Measurements from ENCODE around the gene APMAP.

The APMAP gene

GRCh38 chr20:25011261-25011660 is 18.7 kb upstream of the APMAP start:
- H3K36me3 ChIP-seq (ENCODE audit: control insufficient read depth, insufficient read depth, low read length), result no peaks in the 10 kb centered on the region
- no peak overlapping the region for H3K9ac ChIP-seq
- no peak overlapping the region for H3K4me2 ChIP-seq (ENCODE audit: low read length)
- H3K9me3 ChIP-seq (ENCODE audit: control insufficient read depth, low read length), result no peaks in the 10 kb centered on the region
- no peaks in the 10 kb centered on the region for H3K4me1 ChIP-seq
- no peak overlapping the region for H3K27ac ChIP-seq
- no peaks in the 10 kb centered on the region for H3K27me3 ChIP-seq (ENCODE audit: control insufficient read depth, insufficient read depth, low read length)
- no peak overlapping the region for H2AFZ ChIP-seq
- TF ChIP-seq CTCF (IDR thresholded peaks at IDR 0.05), result no peak
- H3K4me3 ChIP-seq (ENCODE audit: low read depth, low read length), result no peak overlapping the region
- H3K79me2 ChIP-seq, result peaks cover 7% of the 10 kb centered on the region

GRCh38 chr20:25009218-25010145 is 16.9 kb upstream of the APMAP start:
- H3K79me2 ChIP-seq, result peaks cover 5% of the 10 kb centered on the region
- H3K27me3 ChIP-seq (ENCODE audit: control insufficient read depth, insufficient read depth, low read length), result no peaks in the 10 kb centered on the region
- no peak for TF ChIP-seq CTCF (IDR thresholded peaks at IDR 0.05)
- no peak overlapping the region for H3K4me3 ChIP-seq (ENCODE audit: low read depth, low read length)
- H3K9ac ChIP-seq, result no peak overlapping the region
- H3K27ac ChIP-seq, result no peak overlapping the region
- H3K4me2 ChIP-seq (ENCODE audit: low read length), result no peak overlapping the region
- no peak overlapping the region for H2AFZ ChIP-seq
- H3K36me3 ChIP-seq (ENCODE audit: control insufficient read depth, insufficient read depth, low read length), result no peaks in the 10 kb centered on the region
- H3K9me3 ChIP-seq (ENCODE audit: control insufficient read depth, low read length), result no peaks in the 10 kb centered on the region
- no peaks in the 10 kb centered on the region for H3K4me1 ChIP-seq

GRCh38 chr20:25008388-25009217 is 16.1 kb upstream of the APMAP start:
- no peak for TF ChIP-seq CTCF (IDR thresholded peaks at IDR 0.05)
- no peaks in the 10 kb centered on the region for H3K4me1 ChIP-seq
- H3K9ac ChIP-seq, result no peak overlapping the region
- H3K4me3 ChIP-seq (ENCODE audit: low read depth, low read length), result no peak overlapping the region
- H3K79me2 ChIP-seq, result no peaks in the 10 kb centered on the region
- H3K36me3 ChIP-seq (ENCODE audit: control insufficient read depth, insufficient read depth, low read length), result no peaks in the 10 kb centered on the region
- no peak overlapping the region for H3K4me2 ChIP-seq (ENCODE audit: low read length)
- no peaks in the 10 kb centered on the region for H3K27me3 ChIP-seq (ENCODE audit: control insufficient read depth, insufficient read depth, low read length)
- no peaks in the 10 kb centered on the region for H3K9me3 ChIP-seq (ENCODE audit: control insufficient read depth, low read length)
- H3K27ac ChIP-seq, result no peak overlapping the region
- no peak overlapping the region for H2AFZ ChIP-seq

GRCh38 chr20:25007491-25008305 is 15.1 kb upstream of the APMAP start:
- H3K4me2 ChIP-seq (ENCODE audit: low read length), result no peak overlapping the region
- no peak overlapping the region for H3K27ac ChIP-seq
- no peaks in the 10 kb centered on the region for H3K36me3 ChIP-seq (ENCODE audit: control insufficient read depth, insufficient read depth, low read length)
- H3K9ac ChIP-seq, result no peak overlapping the region
- no peak for TF ChIP-seq CTCF (IDR thresholded peaks at IDR 0.05)
- no peaks in the 10 kb centered on the region for H3K4me1 ChIP-seq
- no peak overlapping the region for H2AFZ ChIP-seq
- H3K4me3 ChIP-seq (ENCODE audit: low read depth, low read length), result no peak overlapping the region
- no peaks in the 10 kb centered on the region for H3K9me3 ChIP-seq (ENCODE audit: control insufficient read depth, low read length)
- H3K79me2 ChIP-seq, result no peaks in the 10 kb centered on the region
- H3K27me3 ChIP-seq (ENCODE audit: control insufficient read depth, insufficient read depth, low read length), result no peaks in the 10 kb centered on the region

Data from parathyroid adenoma (tissue), 2 donors.